AG09309 (cell line): ENCODE data around the gene PUM1.

Experiments
- DNase-seq: peaks from one replicate; pipeline ENCODE4 v3.0.0-alpha.2; 2010; ENCODE audit warnings: low read depth
- H3K4me3 ChIP-seq: 2 replicates; pipeline ENCODE4 v1.5.1; 2011; ENCODE audit warnings: mild to moderate bottlenecking, low read depth, low read length, moderate library complexity; ENCODE audit not compliant: control insufficient read depth
- CTCF ChIP-seq: IDR thresholded peaks from 2 replicates; pipeline ENCODE4 v1.5.1; 2011; ENCODE audit warnings: mild to moderate bottlenecking, low read depth, low read length, inconsistent platforms; ENCODE audit not compliant: insufficient read depth, control insufficient read depth; ENCODE audit errors: missing control alignments

PUM1 gene

GRCh38 chr1:30914587-30914922 is 151.0 kb downstream of the PUM1 start:
- TF ChIP-seq CTCF: no peak
- DNase-seq: no peak
- H3K4me3 ChIP-seq: no peak overlapping the region

- DNase-seq: no peak
- no peak overlapping the region for H3K4me3 ChIP-seq
- no peak for TF ChIP-seq CTCF
Observed at GRCh38 chr1:30912913-30913652, 152.4 kb downstream of the PUM1 start.

GRCh38 chr1:30912224-30912623 is 153.3 kb downstream of the PUM1 start:
- no peak for TF ChIP-seq CTCF
- H3K4me3 ChIP-seq: no peak overlapping the region
- no peak for DNase-seq

GRCh38 chr1:30911059-30911954 is 154.2 kb downstream of the PUM1 start:
- H3K4me3 ChIP-seq: no peak overlapping the region
- peak; percentile 40 for DNase-seq
- TF ChIP-seq CTCF: peak; percentile 96

- H3K4me3 ChIP-seq: no peak overlapping the region
- no peak for DNase-seq
- no peak for TF ChIP-seq CTCF
Observed at GRCh38 chr1:30909365-30910068, 156.0 kb downstream of the PUM1 start.

- DNase-seq: no peak
- TF ChIP-seq CTCF: no peak
- H3K4me3 ChIP-seq: peak within 1 kb of the TSS; percentile 76
Observed at GRCh38 chr1:30908696-30909364, 156.7 kb downstream of the PUM1 start, which contains the start of gene SDC3. Gene SDC3 (minus strand): TSS chr1:30908758. CDS start chr1:30908586, 172 bp downstream.
